OCI-M2 (cell line): ENCODE results near the gene RTL1.

ENCODE experiments used
- DNase-seq: peaks from one replicate; lab custom pipeline; 2025; ENCODE audit not compliant: unreplicated experiment; lab: John Stamatoyannopoulos, UW

RTL1 gene

DNA sequence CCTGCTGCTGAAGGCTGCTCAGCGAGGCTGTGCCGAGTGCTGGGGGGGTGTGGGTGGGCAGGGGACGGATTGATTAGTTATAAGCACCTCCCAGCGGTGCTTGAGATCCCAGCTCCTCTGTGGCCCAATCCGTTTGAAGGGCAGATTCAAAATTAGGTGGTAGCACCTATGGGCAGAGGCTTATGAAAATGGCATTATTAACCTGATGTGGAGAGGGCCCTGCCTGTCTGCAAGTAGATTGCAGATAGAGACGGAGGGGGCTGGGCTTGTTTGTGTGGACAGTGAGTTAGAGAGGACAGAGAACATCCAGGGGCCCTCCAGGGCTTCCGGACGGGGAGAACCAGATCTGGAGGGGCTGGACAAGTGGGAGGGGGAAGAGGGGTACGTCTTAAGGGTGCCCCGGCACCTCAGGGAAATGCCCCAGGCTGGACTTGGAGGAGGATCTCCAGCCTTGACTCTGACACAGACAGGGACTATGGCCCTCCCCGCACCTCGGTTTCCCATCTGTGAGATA, at the start of gene RTL1:
TSS of gene RTL1 (minus strand) at position 51 of the 514 bp plus-strand sequence. CDS start 18,934 bp downstream, outside the sequence.
- DNase-seq = no peak

- DNase-seq = no peak
Measured at GRCh38 chr14:100950024-100950423, 46.5 kb upstream of the RTL1 start.

- DNase-seq = no peak
Measured at GRCh38 chr14:100944052-100944451, 40.5 kb upstream of the RTL1 start.

GRCh38 chr14:100930270-100930669, 26.7 kb upstream of the RTL1 start:
- DNase-seq = no peak

GRCh38 chr14:100915560-100915959, 12.0 kb upstream of the RTL1 start:
- DNase-seq = no peak

- no peak for DNase-seq
Measured at GRCh38 chr14:100914597-100915021, 11.1 kb upstream of the RTL1 start.

DNA sequence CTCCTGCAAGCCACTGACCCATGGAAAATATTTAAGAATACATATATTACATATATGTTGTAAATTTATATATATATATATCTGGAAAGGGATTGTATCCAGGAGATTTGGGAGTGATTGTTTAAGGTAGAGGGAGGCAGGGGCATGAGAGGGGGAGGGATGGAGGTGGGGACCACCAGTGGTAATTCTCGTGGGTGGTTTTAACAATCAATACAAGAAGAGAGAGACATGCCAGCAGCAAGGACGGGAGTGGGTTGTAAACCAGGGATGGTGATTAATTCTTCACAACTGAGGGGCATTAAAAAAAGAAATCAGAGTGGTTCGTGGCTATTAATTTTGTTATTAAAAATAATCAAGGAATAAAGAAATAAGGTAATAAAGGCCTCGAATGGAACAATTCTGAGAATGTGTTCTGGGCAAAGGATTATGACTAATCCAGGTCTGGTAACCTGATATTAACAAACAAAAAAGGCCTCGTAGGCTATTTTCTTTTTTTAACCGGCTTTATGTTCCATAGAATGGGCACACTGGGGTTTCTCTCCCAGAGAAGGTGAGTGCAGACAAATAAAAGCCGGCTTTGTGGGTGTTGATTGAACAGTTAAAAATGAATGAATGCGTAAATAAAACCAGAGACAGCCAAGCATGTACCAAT, 8.3 kb upstream of the RTL1 start:
- DNase-seq = no peak

DNA sequence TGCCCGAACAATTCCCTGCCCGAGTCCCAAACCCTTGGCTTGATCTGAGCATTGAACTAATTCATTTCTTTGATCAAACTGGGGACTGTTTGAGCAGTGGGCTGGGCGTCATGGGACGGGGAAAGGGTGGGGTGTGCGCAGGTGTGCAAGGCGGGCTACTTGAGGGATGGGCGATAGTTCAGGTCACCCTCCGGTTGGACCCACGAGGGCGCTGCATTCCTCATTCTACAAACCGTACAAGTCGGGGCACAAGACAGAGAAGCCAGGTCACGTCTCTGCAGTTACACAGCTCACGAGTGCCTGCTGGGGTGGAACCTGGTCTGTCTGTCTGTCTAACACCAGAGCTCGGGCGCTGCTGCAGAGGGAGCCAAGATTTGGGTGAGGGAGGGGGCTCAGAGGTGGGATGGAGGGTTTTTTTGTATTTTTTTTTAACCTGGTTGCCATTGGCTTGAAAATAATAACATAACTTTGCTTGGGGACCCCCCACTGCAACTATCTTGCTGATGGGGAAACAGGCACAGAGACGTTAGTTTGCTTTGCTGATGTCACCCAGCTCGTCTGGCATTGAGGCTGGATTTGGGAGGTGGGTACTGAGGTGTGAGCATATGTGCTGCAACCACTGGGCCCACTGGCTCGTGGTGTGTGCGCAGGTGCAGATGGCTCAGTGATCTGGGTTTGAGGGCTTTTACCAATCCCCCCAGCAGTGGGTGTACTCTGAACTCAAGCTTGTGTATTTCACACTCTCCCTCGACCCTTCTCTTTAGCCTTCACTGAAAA, 7.6 kb upstream of the RTL1 start:
- DNase-seq = no peak

GRCh38 chr14:100909439-100909838, 5.9 kb upstream of the RTL1 start:
- no peak for DNase-seq

GRCh38 chr14:100907240-100907639, 3.7 kb upstream of the RTL1 start:
- no peak for DNase-seq

DNA sequence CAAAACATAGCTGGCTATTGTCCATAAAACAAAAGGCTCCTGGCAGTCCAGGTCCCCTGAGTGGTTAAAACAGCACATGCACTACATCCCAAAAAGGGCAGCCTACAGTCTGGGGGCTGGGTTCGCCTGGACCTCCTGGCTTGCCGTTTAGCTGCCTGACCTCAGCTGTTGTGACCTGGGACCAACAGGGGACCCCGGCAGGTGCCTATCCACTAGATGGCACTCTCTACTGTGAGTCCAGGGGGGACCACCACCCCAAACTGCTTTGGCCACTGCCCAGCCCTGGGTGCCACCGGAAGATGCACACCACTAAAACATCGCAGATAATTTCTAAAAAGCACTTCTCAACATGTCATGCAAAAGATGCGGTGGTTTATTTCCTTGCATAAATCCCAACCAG, 2.9 kb upstream of the RTL1 start:
- DNase-seq = no peak

DNA sequence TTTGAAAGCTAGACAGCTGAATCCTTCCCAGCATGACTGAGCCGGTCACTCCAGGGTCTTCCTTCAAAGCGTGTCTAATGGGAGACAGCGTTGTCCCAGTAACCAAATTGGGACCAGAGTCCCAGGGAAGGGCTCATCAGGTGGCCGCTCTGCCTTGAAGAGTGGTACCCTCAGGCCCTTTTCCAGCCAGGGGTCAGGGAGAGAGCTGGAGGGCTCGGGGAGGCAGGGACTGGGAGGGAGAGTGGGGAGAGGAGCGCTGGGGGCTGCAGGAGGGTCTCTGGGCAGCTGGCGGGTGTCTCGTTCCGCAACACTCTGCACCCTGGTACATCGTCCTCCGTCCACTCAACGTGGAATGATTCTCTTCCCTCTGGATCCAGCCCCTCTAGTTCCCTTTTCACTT, 1.6 kb upstream of the RTL1 start:
- DNase-seq = no peak

GRCh38 chr14:100904307-100905087, 975 bp upstream of the RTL1 start:
- no peak for DNase-seq

- no peak for DNase-seq
Measured at GRCh38 chr14:100903134-100903468, 421 bp downstream of the RTL1 start.

- DNase-seq = no peak
Measured at GRCh38 chr14:100902295-100903133, 1.0 kb downstream of the RTL1 start.

DNA sequence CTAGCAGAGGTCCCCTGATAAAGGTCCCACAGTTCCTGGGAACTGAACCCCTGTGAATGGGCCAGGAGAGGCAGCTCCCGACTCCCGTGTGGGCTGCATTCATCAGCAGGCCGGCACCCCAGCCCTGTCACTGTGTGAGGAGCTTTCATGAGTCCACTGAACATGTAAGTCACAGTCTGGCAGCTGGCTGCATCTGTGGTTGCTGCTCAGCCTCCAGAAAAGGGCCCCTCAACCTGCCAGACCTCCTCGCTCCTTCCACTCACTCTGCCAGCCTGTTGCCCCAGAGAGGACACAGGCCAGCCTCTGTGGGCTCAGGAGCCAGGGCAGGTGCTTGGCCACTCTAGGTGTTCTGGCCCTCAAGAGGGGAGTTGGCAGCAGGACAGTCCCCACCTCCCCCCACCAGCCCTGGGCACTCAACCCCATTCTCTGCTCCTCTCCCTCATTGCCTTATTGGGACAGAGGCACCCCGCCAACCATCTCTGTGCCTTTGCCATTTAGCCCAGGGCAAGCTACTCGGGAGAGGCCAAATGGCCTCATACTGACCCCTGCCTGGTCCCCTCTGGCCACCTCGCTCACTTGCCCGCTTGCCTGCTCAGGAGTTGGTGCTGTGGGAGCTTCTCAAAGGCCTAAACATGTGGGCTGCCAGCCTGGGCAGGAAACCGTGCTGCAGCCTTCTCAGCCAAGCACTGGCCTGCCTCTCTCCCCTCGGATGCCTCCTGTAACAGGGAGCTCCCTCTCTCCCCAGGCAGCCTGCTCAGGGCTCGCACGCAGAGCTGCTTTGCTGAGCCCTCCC, 1.9 kb downstream of the RTL1 start:
- no peak for DNase-seq

- no peak for DNase-seq
Measured at GRCh38 chr14:100900837-100901390, 2.6 kb downstream of the RTL1 start.

GRCh38 chr14:100899884-100900771, 3.4 kb downstream of the RTL1 start:
- no peak for DNase-seq
